IPS-18c (cell line): ENCODE results near the gene NPTX1.

Experiments
- H3K4me3 ChIP-seq: 2 replicates; pipeline ENCODE4 v1.7.0; 2013; ENCODE audit warnings: low read depth, mild to moderate bottlenecking, low read length, moderate library complexity; ENCODE audit not compliant: insufficient read depth
- H3K9me3 ChIP-seq: one replicate; pipeline ENCODE4 v1.6.1; 2013; ENCODE audit warnings: mild to moderate bottlenecking, low read length, moderate library complexity; ENCODE audit not compliant: control insufficient read depth, insufficient read depth

NPTX1 gene

GRCh38 chr17:80427366-80428282 lies 48.8 kb downstream of the NPTX1 start:
- H3K4me3 ChIP-seq, result no peak overlapping the region

GRCh38 chr17:80426671-80427326 lies 49.6 kb downstream of the NPTX1 start:
- H3K4me3 ChIP-seq, result no peak overlapping the region
- H3K9me3 ChIP-seq, result no peaks in the 10 kb centered on the region

More at GRCh38 chr17:80427366-80428282, 48.8 kb downstream of the NPTX1 start:
- no peaks in the 10 kb centered on the region for H3K9me3 ChIP-seq

DNA sequence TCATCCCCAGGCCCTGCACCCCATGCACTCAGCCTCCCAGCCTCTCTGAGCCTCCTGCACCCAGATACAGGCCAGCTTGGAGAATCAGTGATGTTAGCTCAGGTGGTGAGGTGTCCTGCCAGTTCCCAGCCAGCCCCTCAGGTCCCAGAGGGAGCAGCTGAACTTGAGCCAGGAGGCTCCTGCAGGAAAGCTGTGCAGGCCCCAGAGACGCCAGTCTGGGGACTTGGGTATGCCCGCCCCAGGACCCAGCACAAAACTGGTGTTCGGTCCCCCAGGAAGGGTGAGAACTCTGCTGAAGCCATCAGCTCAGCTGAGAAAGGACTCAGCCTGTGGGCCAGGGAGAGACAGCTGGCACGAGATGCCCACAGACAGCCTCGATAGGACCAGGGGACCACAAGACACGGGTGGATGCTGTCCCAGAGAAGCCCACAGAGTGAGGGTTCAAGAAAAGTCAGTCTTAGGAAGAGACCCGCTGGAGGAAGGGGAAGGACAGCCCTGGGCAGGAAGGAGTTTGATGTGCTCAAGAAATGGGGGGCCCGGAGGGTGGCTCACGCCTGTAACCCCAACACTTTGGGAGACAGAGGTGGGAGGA lies 50.5 kb downstream of the NPTX1 start:
- Histone ChIP-seq H3K4me3 (no peak overlapping the region), H3K9me3 (no peaks in the 10 kb centered on the region)

GRCh38 chr17:80424878-80425765 lies 51.3 kb downstream of the NPTX1 start:
- Histone ChIP-seq H3K9me3 (no peaks in the 10 kb centered on the region), H3K4me3 (no peak overlapping the region)

DNA sequence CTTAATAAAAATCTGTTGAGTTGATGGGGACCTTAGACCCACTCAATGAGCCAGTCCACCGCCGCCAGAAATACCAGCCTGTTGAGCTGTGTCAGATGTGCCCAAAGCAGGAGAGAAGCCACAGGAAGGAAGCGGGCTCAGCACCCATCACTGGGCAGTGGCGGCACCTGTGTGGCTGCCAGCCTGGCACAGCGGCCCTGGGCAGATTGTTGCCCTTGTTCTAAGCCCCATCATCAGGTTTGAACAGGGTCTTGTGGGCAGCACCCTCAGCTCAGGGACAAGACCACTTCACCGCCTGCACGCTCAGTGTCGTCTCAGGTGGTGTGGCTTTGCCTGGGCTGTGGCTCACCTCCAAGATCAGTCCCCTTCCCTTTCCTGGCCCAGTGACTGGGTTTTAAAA lies 52.1 kb downstream of the NPTX1 start:
- H3K9me3 ChIP-seq, result no peaks in the 10 kb centered on the region
- no peak overlapping the region for H3K4me3 ChIP-seq

GRCh38 chr17:80423536-80424225 lies 52.7 kb downstream of the NPTX1 start:
- Histone ChIP-seq H3K4me3 (no peak overlapping the region), H3K9me3 (no peaks in the 10 kb centered on the region)

DNA sequence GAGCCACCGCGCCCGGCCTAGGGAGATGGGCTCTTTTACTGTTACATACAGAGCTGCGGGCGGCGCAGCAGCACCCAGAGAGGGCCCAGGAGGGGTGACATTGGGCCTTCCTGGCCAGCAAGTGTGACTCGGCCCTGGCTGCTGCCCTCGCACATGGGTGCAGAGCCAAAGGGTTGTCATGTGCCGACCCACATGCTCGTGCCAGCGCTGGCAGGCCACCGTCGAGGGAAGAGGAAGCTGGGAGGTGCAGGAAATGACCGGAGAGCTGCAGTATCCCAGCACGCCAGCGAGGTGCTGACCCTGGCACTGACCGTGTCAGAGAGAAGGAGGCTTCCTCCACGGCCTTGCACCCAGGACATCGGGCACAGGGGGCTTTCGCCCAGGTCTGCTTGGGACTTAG lies 53.4 kb downstream of the NPTX1 start:
- H3K9me3 ChIP-seq, result no peaks in the 10 kb centered on the region
- no peak overlapping the region for H3K4me3 ChIP-seq

GRCh38 chr17:80422276-80422675 lies 54.1 kb downstream of the NPTX1 start:
- no peak overlapping the region for H3K4me3 ChIP-seq
- H3K9me3 ChIP-seq, result no peaks in the 10 kb centered on the region

- Histone ChIP-seq H3K4me3 (no peak overlapping the region), H3K9me3 (no peaks in the 10 kb centered on the region)
These were observed 54.9 kb downstream of the NPTX1 start for GRCh38 chr17:80421381-80422090.

DNA sequence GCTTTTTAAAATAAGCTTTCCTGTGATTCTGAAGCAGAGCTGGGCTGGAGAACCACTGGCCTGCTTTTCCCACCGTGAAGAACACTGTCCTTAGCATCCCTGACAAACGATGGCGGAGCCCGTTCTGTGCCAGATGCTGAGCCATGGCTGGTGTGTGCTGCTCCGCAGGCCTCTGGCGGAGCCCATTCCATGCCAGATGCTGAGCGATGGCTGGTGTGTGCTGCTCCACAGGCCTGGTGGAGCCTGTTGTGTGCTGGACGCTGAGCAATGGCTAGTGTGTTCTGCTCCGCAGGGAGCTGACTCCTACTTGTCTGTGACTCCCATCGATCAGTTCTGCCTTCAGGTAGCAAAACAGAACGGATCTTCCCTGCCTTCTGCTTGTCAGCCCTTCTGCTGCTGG lies 57.2 kb downstream of the NPTX1 start:
- no peak overlapping the region for H3K4me3 ChIP-seq
- H3K9me3 ChIP-seq, result no peaks in the 10 kb centered on the region

- Histone ChIP-seq H3K9me3 (no peaks in the 10 kb centered on the region), H3K4me3 (no peak overlapping the region)
These were observed 57.8 kb downstream of the NPTX1 start for GRCh38 chr17:80418589-80418988.
